Measurements from ENCODE around the gene ARAP1.

ARAP1 gene

GRCh38 chr11:72770799-72771198 lies 18.6 kb upstream of the ARAP1 start:
- DNase-seq (ENCODE audit: low read depth in 1 of 2, low spot score in 1 of 2): no peak
- TF ChIP-seq GABPA (IDR thresholded peaks at IDR 0.05; ENCODE audit: low read depth): no peak
- no peak for TF ChIP-seq SPI1 (IDR thresholded peaks at IDR 0.05; ENCODE audit: borderline replicate concordance, low read depth)
- TF ChIP-seq CTCF (IDR thresholded peaks at IDR 0.05; ENCODE audit: insufficient read depth, low read length): no peak
- TF ChIP-seq POLR2AphosphoS5 (IDR thresholded peaks at IDR 0.05; ENCODE audit: low read depth): no peak
- Histone ChIP-seq H3K27me3 (ENCODE audit: insufficient read depth, poor library complexity, severe bottlenecking) (no peaks in the 10 kb centered on the region), H3K4me3 (replicated peaks; ENCODE audit: insufficient read depth, low read length) (no peak overlapping the region), H3K27ac (replicated peaks) (no peak overlapping the region)

GRCh38 chr11:72769680-72770079 lies 17.5 kb upstream of the ARAP1 start:
- no peak for DNase-seq (ENCODE audit: low read depth in 1 of 2, low spot score in 1 of 2)
- Histone ChIP-seq H3K27me3 (ENCODE audit: insufficient read depth, poor library complexity, severe bottlenecking) (no peaks in the 10 kb centered on the region), H3K4me3 (replicated peaks; ENCODE audit: insufficient read depth, low read length) (no peak overlapping the region), H3K27ac (replicated peaks) (no peak overlapping the region)
- no peak for TF ChIP-seq REST (IDR thresholded peaks at IDR 0.05; ENCODE audit: insufficient replicate concordance, low read depth)
- TF ChIP-seq POLR2AphosphoS5 (IDR thresholded peaks at IDR 0.05; ENCODE audit: low read depth): no peak
- no peak for TF ChIP-seq CTCF (IDR thresholded peaks at IDR 0.05; ENCODE audit: insufficient read depth, low read length)
- no peak for TF ChIP-seq SPI1 (IDR thresholded peaks at IDR 0.05; ENCODE audit: borderline replicate concordance, low read depth)
- TF ChIP-seq GABPA (IDR thresholded peaks at IDR 0.05; ENCODE audit: low read depth): no peak

GRCh38 chr11:72768581-72768980 lies 16.4 kb upstream of the ARAP1 start:
- Histone ChIP-seq H3K27me3 (ENCODE audit: insufficient read depth, poor library complexity, severe bottlenecking) (no peaks in the 10 kb centered on the region), H3K4me3 (replicated peaks; ENCODE audit: insufficient read depth, low read length) (no peak overlapping the region), H3K27ac (replicated peaks) (no peak overlapping the region)
- no peak for DNase-seq (ENCODE audit: low read depth in 1 of 2, low spot score in 1 of 2)
- TF ChIP-seq REST (IDR thresholded peaks at IDR 0.05; ENCODE audit: insufficient replicate concordance, low read depth) (no peak), CTCF (IDR thresholded peaks at IDR 0.05; ENCODE audit: insufficient read depth, low read length) (no peak), GABPA (IDR thresholded peaks at IDR 0.05; ENCODE audit: low read depth) (no peak), SPI1 (IDR thresholded peaks at IDR 0.05; ENCODE audit: borderline replicate concordance, low read depth) (no peak), POLR2AphosphoS5 (IDR thresholded peaks at IDR 0.05; ENCODE audit: low read depth) (no peak)
